SU-DHL-6 (cell line): ENCODE results near the gene ZBTB44.

Experiments used
- CTCF ChIP-seq: fragments of 200-600 bp; sonication (generic); IDR thresholded peaks from one replicate; pipeline ENCODE4 v1.5.1; 2017; ENCODE audit warnings: antibody characterized with exemption, mild to moderate bottlenecking, low read length, moderate library complexity; ENCODE audit not compliant: insufficient read depth, poor library complexity, severe bottlenecking
- EZH2phosphoT487 ChIP-seq: fragments of 200-600 bp; sonication (generic), shearing (Covaris generic); conservative IDR thresholded peaks from 2 replicates; pipeline ENCODE4 v1.6.1; 2018; ENCODE audit warnings: mild to moderate bottlenecking, antibody characterized with exemption, low read length, moderate library complexity, mixed read lengths

- TF ChIP-seq CTCF: no peak
- no peak for TF ChIP-seq EZH2phosphoT487
Observed at GRCh38 chr11:130313383-130314183, 1.1 kb downstream of the ZBTB44 start.
